Stimulated activated memory B cell treated with anti-CD40 and anti-IgM and Interleukin-4, amounts not matched to agents 10 μg/mL and 1 μg/mL and 100 μg/mL, for 72 hours (primary cell): ENCODE data around the gene CCDC127.
"Not testable (repeated sequence)": the region's sequence is repeated elsewhere in the genome, so short reads cannot be mapped to it uniquely, and the experiment has no call there.

Source experiments
- ATAC-seq: fragments of 150-1000 bp; cut with Tn5 transposase; 2 replicates; pipeline ENCODE4 v1.10.0; 2021
- H3K27ac Mint-ChIP-seq: one replicate; pipeline ENCODE4 v1.8.0; 2022; ENCODE audit warnings: mild to moderate bottlenecking, mixed read lengths
- H3K27me3 Mint-ChIP-seq: one replicate; pipeline ENCODE4 v1.8.0; 2022; ENCODE audit warnings: mixed read lengths
- H3K36me3 Mint-ChIP-seq: one replicate; pipeline ENCODE4 v1.8.0; 2022; ENCODE audit warnings: mixed read lengths
- H3K4me1 Mint-ChIP-seq: one replicate; pipeline ENCODE4 v1.8.0; 2022; ENCODE audit warnings: mixed read lengths
- H3K4me3 Mint-ChIP-seq: one replicate; pipeline ENCODE4 v1.8.0; 2022; ENCODE audit warnings: mild to moderate bottlenecking, moderate library complexity, mixed read lengths
- H3K9me3 Mint-ChIP-seq: one replicate; pipeline ENCODE4 v1.8.0; 2022; ENCODE audit warnings: mixed read lengths

CCDC127 gene

GRCh38 chr5:218457-219291 lies 721 bp upstream of the CCDC127 start:
- Mint-ChIP-seq H3K27me3 (no peaks in the 10 kb centered on the region), H3K9me3 (no peaks in the 10 kb centered on the region), H3K27ac (peak overlapping the region; percentile 89), H3K36me3 (peaks cover 19% of the 10 kb centered on the region), H3K4me1 (peaks cover 79% of the 10 kb centered on the region), H3K4me3 (peak overlapping the region; percentile 91)
- peak; percentile 60 for ATAC-seq

- not testable (repeated sequence) for H3K27me3 Mint-ChIP-seq, ATAC-seq, H3K9me3 Mint-ChIP-seq
- peak overlapping the region; percentile 69 for H3K27ac Mint-ChIP-seq
- peak overlapping the region; percentile 61 for H3K4me3 Mint-ChIP-seq
- peaks cover 20% of the 10 kb centered on the region for H3K36me3 Mint-ChIP-seq
- peaks cover 62% of the 10 kb centered on the region for H3K4me1 Mint-ChIP-seq
Observed at GRCh38 chr5:216076-216475, 1.9 kb downstream of the CCDC127 start.

DNA sequence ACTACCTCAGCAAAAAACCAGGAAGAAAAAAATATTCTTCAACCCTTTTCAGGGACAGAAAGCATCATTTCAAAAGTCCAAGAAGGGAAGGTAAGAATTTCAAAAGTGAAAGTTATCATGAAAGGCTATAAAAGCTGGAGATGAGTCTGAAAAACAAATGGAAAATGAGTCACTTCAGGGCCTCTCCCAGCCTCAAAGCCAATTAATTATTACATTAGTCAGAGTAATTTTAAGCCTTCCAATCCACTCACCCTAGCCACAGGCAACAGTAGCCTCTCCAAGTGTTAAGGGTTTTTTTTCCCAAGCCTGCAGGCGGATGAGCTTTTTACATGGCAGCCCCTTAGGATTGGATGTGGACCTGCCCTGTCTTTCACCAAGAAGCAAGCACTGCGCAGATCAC lies 2.7 kb downstream of the CCDC127 start:
- peaks cover 20% of the 10 kb centered on the region for H3K36me3 Mint-ChIP-seq
- not testable (repeated sequence) for ATAC-seq, H3K9me3 Mint-ChIP-seq, H3K27me3 Mint-ChIP-seq
- peak overlapping the region; percentile 23 for H3K4me3 Mint-ChIP-seq
- peak overlapping the region; percentile 69 for H3K27ac Mint-ChIP-seq
- H3K4me1 Mint-ChIP-seq = peaks cover 57% of the 10 kb centered on the region

GRCh38 chr5:213803-214395 lies 4.1 kb downstream of the CCDC127 start:
- ATAC-seq = no peak
- peaks cover 54% of the 10 kb centered on the region for H3K4me1 Mint-ChIP-seq
- no peak overlapping the region for H3K4me3 Mint-ChIP-seq
- no peaks in the 10 kb centered on the region for H3K9me3 Mint-ChIP-seq
- H3K27me3 Mint-ChIP-seq = no peaks in the 10 kb centered on the region
- H3K27ac Mint-ChIP-seq = peak overlapping the region; percentile 69
- H3K36me3 Mint-ChIP-seq = peaks cover 20% of the 10 kb centered on the region

DNA sequence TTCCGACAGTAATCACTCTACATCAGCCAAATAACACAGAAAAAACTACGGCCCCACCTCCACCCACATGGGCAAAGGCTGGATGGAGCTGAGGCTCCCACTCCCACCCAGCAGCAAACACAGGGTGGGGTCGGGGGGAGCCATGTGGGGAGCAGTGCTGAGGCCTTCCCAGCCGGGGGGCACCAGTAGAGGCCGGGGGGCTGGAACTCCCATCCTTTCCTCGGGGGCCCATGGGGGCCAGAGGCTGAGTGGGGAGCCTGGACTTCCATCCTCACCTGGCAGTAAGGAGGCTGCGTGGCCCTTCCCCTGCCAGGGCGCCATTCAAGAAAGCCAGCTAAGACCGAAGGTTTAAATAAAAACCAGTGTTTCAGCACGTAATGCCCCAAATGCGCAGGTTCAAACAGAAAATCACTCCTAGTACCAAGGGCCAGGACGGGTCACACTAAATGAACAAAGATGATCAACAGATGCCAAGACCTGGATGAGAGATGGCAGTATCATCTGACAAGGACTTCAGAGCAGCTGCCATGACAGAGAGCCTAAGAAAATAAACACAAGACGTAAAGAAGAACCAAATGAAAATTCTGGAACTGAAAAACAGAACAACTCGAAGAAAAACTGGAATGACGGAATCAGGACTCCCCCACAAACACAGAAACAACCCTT lies 9.4 kb downstream of the CCDC127 start:
- ATAC-seq = no peak
- no peaks in the 10 kb centered on the region for H3K27me3 Mint-ChIP-seq
- peaks cover 43% of the 10 kb centered on the region for H3K36me3 Mint-ChIP-seq
- no peak overlapping the region for H3K4me3 Mint-ChIP-seq
- H3K27ac Mint-ChIP-seq = no peak overlapping the region
- peaks cover 16% of the 10 kb centered on the region for H3K4me1 Mint-ChIP-seq
- H3K9me3 Mint-ChIP-seq = no peaks in the 10 kb centered on the region

- H3K27ac Mint-ChIP-seq = no peak overlapping the region
- no peak for ATAC-seq
- no peaks in the 10 kb centered on the region for H3K27me3 Mint-ChIP-seq
- peaks cover 51% of the 10 kb centered on the region for H3K36me3 Mint-ChIP-seq
- H3K4me1 Mint-ChIP-seq = peaks cover 13% of the 10 kb centered on the region
- no peaks in the 10 kb centered on the region for H3K9me3 Mint-ChIP-seq
- no peak overlapping the region for H3K4me3 Mint-ChIP-seq
Observed at GRCh38 chr5:207599-207998, 10.4 kb downstream of the CCDC127 start.

GRCh38 chr5:206927-207536 lies 10.9 kb downstream of the CCDC127 start:
- peaks cover 56% of the 10 kb centered on the region for H3K36me3 Mint-ChIP-seq
- H3K27ac Mint-ChIP-seq = no peak overlapping the region
- ATAC-seq = no peak

DNA sequence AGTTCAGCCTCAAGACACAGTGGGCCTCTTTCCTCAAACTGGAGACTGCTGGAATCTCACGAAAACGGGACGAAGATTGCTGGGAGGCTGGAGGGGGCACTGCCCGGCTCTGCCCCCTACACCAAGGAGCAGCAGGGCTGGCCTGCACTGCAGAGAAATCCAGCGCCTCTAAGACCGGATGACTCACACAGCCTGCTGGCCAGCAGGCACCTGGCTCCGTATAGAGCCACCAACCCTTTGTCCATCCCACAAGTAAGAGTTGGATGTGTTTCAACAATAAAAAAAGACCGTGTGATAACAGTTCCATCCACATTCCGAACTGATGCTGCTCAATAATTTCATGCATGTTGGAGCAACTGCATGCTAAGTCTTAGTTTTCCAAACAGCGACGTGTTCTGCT lies 11.5 kb downstream of the CCDC127 start:
- Mint-ChIP-seq H3K27ac (no peak overlapping the region), H3K9me3 (no peaks in the 10 kb centered on the region), H3K4me1 (peaks cover 21% of the 10 kb centered on the region), H3K36me3 (peaks cover 60% of the 10 kb centered on the region), H3K27me3 (no peaks in the 10 kb centered on the region), H3K4me3 (no peak overlapping the region)
- no peak for ATAC-seq

More at GRCh38 chr5:206927-207536, 10.9 kb downstream of the CCDC127 start:
- Mint-ChIP-seq H3K9me3 (no peaks in the 10 kb centered on the region), H3K27me3 (no peaks in the 10 kb centered on the region), H3K4me1 (peaks cover 14% of the 10 kb centered on the region), H3K4me3 (no peak overlapping the region)

DNA sequence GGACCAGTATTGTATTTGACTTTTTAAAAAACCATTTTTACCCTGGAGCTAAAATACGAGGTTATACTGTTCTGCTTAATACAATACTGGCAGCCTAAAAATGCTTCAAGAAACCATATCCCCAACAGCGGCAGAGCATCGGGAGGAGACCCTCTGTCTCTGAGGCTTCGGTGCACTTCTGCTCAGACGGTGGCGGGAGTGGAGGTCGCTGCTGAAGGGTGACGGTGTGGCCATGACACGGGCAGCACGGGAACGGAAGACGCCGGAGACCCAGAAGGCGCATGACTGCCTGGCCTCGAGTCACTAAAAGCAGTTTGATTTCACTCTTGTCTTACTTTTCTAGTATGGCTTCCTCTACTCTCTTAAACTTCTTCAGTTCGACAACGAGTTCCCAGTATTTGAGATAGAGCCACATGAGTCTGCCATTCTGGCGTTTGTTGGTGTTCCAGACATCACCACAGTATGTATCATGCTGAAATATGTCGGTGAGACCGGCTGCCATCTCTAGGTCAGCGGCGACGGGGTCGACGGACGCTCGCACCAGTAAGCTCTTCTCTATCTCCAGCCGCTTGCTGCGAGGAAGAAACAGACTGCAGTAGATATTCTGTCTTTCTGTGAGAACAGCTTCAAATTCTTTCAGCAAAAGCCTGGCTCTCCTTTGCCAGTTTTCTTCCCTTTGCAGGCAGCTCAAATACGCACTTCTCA lies 12.8 kb downstream of the CCDC127 start:
- Mint-ChIP-seq H3K36me3 (peaks cover 60% of the 10 kb centered on the region), H3K27ac (no peak overlapping the region), H3K4me3 (no peak overlapping the region), H3K27me3 (no peaks in the 10 kb centered on the region), H3K4me1 (peaks cover 28% of the 10 kb centered on the region), H3K9me3 (no peaks in the 10 kb centered on the region)
- ATAC-seq = no peak

- Mint-ChIP-seq H3K36me3 (peaks cover 60% of the 10 kb centered on the region), H3K27ac (no peak overlapping the region), H3K9me3 (no peaks in the 10 kb centered on the region), H3K4me3 (no peak overlapping the region), H3K27me3 (no peaks in the 10 kb centered on the region), H3K4me1 (peaks cover 21% of the 10 kb centered on the region)
- no peak for ATAC-seq
Observed at GRCh38 chr5:204462-204861, 13.5 kb downstream of the CCDC127 start.

GRCh38 chr5:204001-204400 lies 14.0 kb downstream of the CCDC127 start:
- Mint-ChIP-seq H3K36me3 (peaks cover 60% of the 10 kb centered on the region), H3K4me3 (no peak overlapping the region), H3K4me1 (peaks cover 19% of the 10 kb centered on the region), H3K27me3 (no peaks in the 10 kb centered on the region), H3K9me3 (no peaks in the 10 kb centered on the region), H3K27ac (no peak overlapping the region)
- no peak for ATAC-seq

- H3K36me3 Mint-ChIP-seq = peaks cover 60% of the 10 kb centered on the region
- no peak overlapping the region for H3K27ac Mint-ChIP-seq
Observed at GRCh38 chr5:203246-203930, 14.6 kb downstream of the CCDC127 start.

GRCh38 chr5:201672-202071 lies 16.3 kb downstream of the CCDC127 start:
- H3K27me3 Mint-ChIP-seq = no peaks in the 10 kb centered on the region
- no peaks in the 10 kb centered on the region for H3K9me3 Mint-ChIP-seq
- H3K36me3 Mint-ChIP-seq = peaks cover 45% of the 10 kb centered on the region
- no peak overlapping the region for H3K4me3 Mint-ChIP-seq
- H3K4me1 Mint-ChIP-seq = peaks cover 19% of the 10 kb centered on the region
- H3K27ac Mint-ChIP-seq = no peak overlapping the region
- no peak for ATAC-seq

More at GRCh38 chr5:203246-203930, 14.6 kb downstream of the CCDC127 start:
- H3K4me3 Mint-ChIP-seq = no peak overlapping the region
- peaks cover 19% of the 10 kb centered on the region for H3K4me1 Mint-ChIP-seq
- no peak for ATAC-seq
- no peaks in the 10 kb centered on the region for H3K27me3 Mint-ChIP-seq
- H3K9me3 Mint-ChIP-seq = no peaks in the 10 kb centered on the region

GRCh38 chr5:200985-201384 lies 17.0 kb downstream of the CCDC127 start:
- no peak overlapping the region for H3K27ac Mint-ChIP-seq
- no peak for ATAC-seq
- peaks cover 19% of the 10 kb centered on the region for H3K4me1 Mint-ChIP-seq
- peaks cover 40% of the 10 kb centered on the region for H3K36me3 Mint-ChIP-seq
- no peaks in the 10 kb centered on the region for H3K9me3 Mint-ChIP-seq
- no peaks in the 10 kb centered on the region for H3K27me3 Mint-ChIP-seq
- no peak overlapping the region for H3K4me3 Mint-ChIP-seq
